OCI-LY7 (cell line): ENCODE data around the gene TLE3. TPM values are rescaled to one million over a fixed set of nuclear protein-coding genes. Genes with fewer than 3 reads are reported as not detected.

Experiments
- BruUV-seq: library from RNA; stranded (reverse); fragments of 400-500 nt; replicated peaks from 2 replicates; lab custom pipeline; 2021; lab: Mats Ljungman, UMichigan
- CTCF ChIA-PET: fragments of 300-600 bp; sonication (Branson Sonifier 250); formaldehyde crosslinking; loops from one replicate; lab custom pipeline; 2022; ENCODE audit warnings: antibody characterized with exemption; ENCODE audit not compliant: unreplicated experiment; lab: Charles Lee
- POLR2A ChIA-PET: fragments of 300-600 bp; sonication (Branson Sonifier 250); formaldehyde crosslinking; loops from one replicate; lab custom pipeline; 2022; ENCODE audit warnings: antibody characterized with exemption; lab: Charles Lee
- DNase-seq: peaks from one replicate; pipeline ENCODE4 v3.0.0-alpha.2; 2015; ENCODE audit warnings: low spot score
- H2AFZ ChIP-seq: fragments of 200-600 bp; sonication (generic), shearing (Covaris generic); 2 replicates; pipeline ENCODE4 v1.6.1; 2014; ENCODE audit warnings: mild to moderate bottlenecking, antibody characterized with exemption, low read length, moderate library complexity
- H3K27ac ChIP-seq: fragments of 200-600 bp; sonication (generic); 2 replicates; pipeline ENCODE4 v1.5.1; 2014; ENCODE audit warnings: mixed run types, low read depth, mild to moderate bottlenecking, moderate library complexity, low read length, inconsistent platforms; ENCODE audit not compliant: poor library complexity, severe bottlenecking
- H3K36me3 ChIP-seq: fragments of 200-600 bp; sonication (generic); 2 replicates; pipeline ENCODE4 v1.6.1; 2014; ENCODE audit warnings: mild to moderate bottlenecking, antibody characterized with exemption, low read length, moderate library complexity, mixed read lengths; ENCODE audit not compliant: insufficient read depth
- H3K4me1 ChIP-seq: fragments of 200-600 bp; sonication (generic); 2 replicates; pipeline ENCODE4 v1.5.1; 2014; ENCODE audit warnings: mild to moderate bottlenecking, low read length; ENCODE audit not compliant: insufficient read depth, poor library complexity, severe bottlenecking
- H3K4me2 ChIP-seq: fragments of 200-600 bp; sonication (generic); 2 replicates; pipeline ENCODE4 v1.6.1; 2014; ENCODE audit warnings: mild to moderate bottlenecking, low read length
- H3K4me3 ChIP-seq: fragments of 200-600 bp; sonication (generic); 2 replicates; pipeline ENCODE4 v1.5.1; 2014; ENCODE audit warnings: mild to moderate bottlenecking, low read depth, low read length; ENCODE audit not compliant: poor library complexity, severe bottlenecking
- H3K79me2 ChIP-seq: fragments of 200-600 bp; sonication (generic); 2 replicates; pipeline ENCODE4 v1.6.1; 2016; ENCODE audit warnings: low read depth, mild to moderate bottlenecking, low read length, moderate library complexity, mixed read lengths; ENCODE audit not compliant: insufficient read depth
- H3K9me2 ChIP-seq: fragments of 200-600 bp; sonication (generic); 2 replicates; pipeline ENCODE4 v1.6.1; 2016; ENCODE audit warnings: mild to moderate bottlenecking, low read length, mixed read lengths; ENCODE audit not compliant: insufficient read depth
- H3K9me3 ChIP-seq: fragments of 200-600 bp; sonication (generic); 2 replicates; pipeline ENCODE4 v1.6.1; 2014; ENCODE audit warnings: mild to moderate bottlenecking, mixed run types, low read length, mixed read lengths
- H4K20me1 ChIP-seq: fragments of 200-600 bp; sonication (generic); 2 replicates; pipeline ENCODE4 v1.6.1; 2014; ENCODE audit warnings: mild to moderate bottlenecking, antibody characterized with exemption, low read length, moderate library complexity, mixed read lengths; ENCODE audit not compliant: insufficient read depth
- CTCF ChIP-seq: fragments of 200-600 bp; sonication (generic); conservative IDR thresholded peaks from 2 replicates; pipeline ENCODE4 v1.5.1; 2014; ENCODE audit warnings: mild to moderate bottlenecking, antibody characterized with exemption, low read length, moderate library complexity, mixed read lengths
- EZH2phosphoT487 ChIP-seq: fragments of 200-600 bp; sonication (generic); IDR thresholded peaks from 2 replicates; pipeline ENCODE4 v1.6.1; 2018; ENCODE audit warnings: low read depth, borderline replicate concordance, mild to moderate bottlenecking, mixed run types, antibody characterized with exemption, low read length, moderate library complexity, mixed read lengths
- intact Hi-C: fragments of 100-400 bp; cut with micrococcal nuclease; formaldehyde crosslinking; loops from one replicate; pipeline ENCODE4 v1.10.0; 2022; ENCODE audit not compliant: unreplicated experiment
- total RNA-seq, 2 experiments: library from RNA; depleted of rRNA in 1 of 2; stranded (reverse); fragments of >200 nt in 1 of 2; shearing (Covaris generic) in 1 of 2; gene quantifications; 2 replicates each; pipeline ENCODE4 v1.2.3, GENCODE V29; 2014 to 2022

TLE3 gene
- total RNA-seq, 2 experiments from 2014 or later: 31.9 to 37.9 TPM

GRCh38 chr15:70042553-70043214 is 55.0 kb downstream of the TLE3 start:
- no peaks in the 10 kb centered on the region for H3K9me3 ChIP-seq
- POLR2A ChIA-PET: interaction anchor here (0.6 kb wide), 1 partner anchor 53 kb away, joined by 6 read pairs; no protein-coding TSS in a partner anchor
- CTCF ChIA-PET: no interaction called here
- DNase-seq: no peak
- intact Hi-C loops: no loop called here
- no peak overlapping the region for H3K27ac ChIP-seq
- no peaks in the 10 kb centered on the region for H3K9me2 ChIP-seq
- H3K4me1 ChIP-seq: peaks cover 16% of the 10 kb centered on the region
- no peak for TF ChIP-seq CTCF
- TF ChIP-seq EZH2phosphoT487: no peak
- H3K79me2 ChIP-seq: no peaks in the 10 kb centered on the region
- H3K4me3 ChIP-seq: no peak overlapping the region
- BruUV-seq: no TSS peak
- no peaks in the 10 kb centered on the region for H4K20me1 ChIP-seq
- H3K4me2 ChIP-seq: no peak overlapping the region
- H3K36me3 ChIP-seq: peaks cover 1% of the 10 kb centered on the region; the same call in 1 of the 2 replicates
- no peak overlapping the region for H2AFZ ChIP-seq

- Histone ChIP-seq H4K20me1 (no peaks in the 10 kb centered on the region), H3K9me2 (no peaks in the 10 kb centered on the region), H3K9me3 (no peaks in the 10 kb centered on the region), H3K4me3 (no peak overlapping the region), H3K4me1 (peaks cover 44% of the 10 kb centered on the region), H2AFZ (no peak overlapping the region), H3K27ac (no peak overlapping the region), H3K4me2 (no peak overlapping the region), H3K36me3 (no peaks in the 10 kb centered on the region), H3K79me2 (no peaks in the 10 kb centered on the region)
- CTCF ChIA-PET: no interaction called here
- TF ChIP-seq EZH2phosphoT487 (no peak), CTCF (no peak)
- DNase-seq: no peak
- intact Hi-C loops: loop anchor here (5.0 kb wide), 2 partner anchors 42 to 57 kb away; partner anchors contain the start of gene TLE3
- no TSS peak for BruUV-seq
- POLR2A ChIA-PET: interaction anchor here (1.5 kb wide), 1 partner anchor 25 kb away, joined by 3 read pairs; no protein-coding TSS in a partner anchor
These were observed 57.8 kb downstream of the TLE3 start for GRCh38 chr15:70039917-70040316.
